Measurements from ENCODE around the gene GTF2IRD2.
"Not testable (repeated sequence)": the region's sequence is repeated elsewhere in the genome, so short reads cannot be mapped to it uniquely, and the experiment has no call there.

GTF2IRD2 gene

GRCh38 chr7:74850833-74851721 is at the start of gene GTF2IRD2:
Gene GTF2IRD2 (minus strand): TSS chr7:74851605. CDS start chr7:74836378, 15,227 bp downstream.
- not testable (repeated sequence) for DNase-seq (ENCODE audit: low read depth)

- DNase-seq (ENCODE audit: low read depth), result peak; percentile 30
Observed at GRCh38 chr7:74890158-74891123, 39.0 kb upstream of the GTF2IRD2 start.

GRCh38 chr7:74889518-74890129 is 38.2 kb upstream of the GTF2IRD2 start:
- DNase-seq (ENCODE audit: low read depth), result not testable (repeated sequence)

- DNase-seq (ENCODE audit: low read depth), result not testable (repeated sequence)
Observed at GRCh38 chr7:74885295-74885694, 33.9 kb upstream of the GTF2IRD2 start.

- not testable (repeated sequence) for DNase-seq (ENCODE audit: low read depth)
Observed at GRCh38 chr7:74882110-74882509, 30.7 kb upstream of the GTF2IRD2 start.

GRCh38 chr7:74874748-74875512 is 23.5 kb upstream of the GTF2IRD2 start:
- DNase-seq (ENCODE audit: low read depth), result not testable (repeated sequence)

- DNase-seq (ENCODE audit: low read depth), result not testable (repeated sequence)
Observed at GRCh38 chr7:74874104-74874747, 22.8 kb upstream of the GTF2IRD2 start.

- not testable (repeated sequence) for DNase-seq (ENCODE audit: low read depth)
Observed at GRCh38 chr7:74872542-74872941, 21.1 kb upstream of the GTF2IRD2 start.

GRCh38 chr7:74865777-74866176 is 14.4 kb upstream of the GTF2IRD2 start:
- DNase-seq (ENCODE audit: low read depth), result not testable (repeated sequence)

GRCh38 chr7:74849853-74850252 is 1.6 kb downstream of the GTF2IRD2 start:
- DNase-seq (ENCODE audit: low read depth), result not testable (repeated sequence)

- DNase-seq (ENCODE audit: low read depth), result not testable (repeated sequence)
Observed at GRCh38 chr7:74830411-74830810, 21.0 kb downstream of the GTF2IRD2 start.

- DNase-seq (ENCODE audit: low read depth), result not testable (repeated sequence)
Observed at GRCh38 chr7:74829959-74830358, 21.4 kb downstream of the GTF2IRD2 start.

- not testable (repeated sequence) for DNase-seq (ENCODE audit: low read depth)
Observed at GRCh38 chr7:74821259-74821658, 30.1 kb downstream of the GTF2IRD2 start.

GRCh38 chr7:74820146-74820805 is 31.1 kb downstream of the GTF2IRD2 start:
- not testable (repeated sequence) for DNase-seq (ENCODE audit: low read depth)

GRCh38 chr7:74815882-74816281 is 35.5 kb downstream of the GTF2IRD2 start:
- DNase-seq (ENCODE audit: low read depth), result not testable (repeated sequence)

- not testable (repeated sequence) for DNase-seq (ENCODE audit: low read depth)
Observed at GRCh38 chr7:74798644-74799043, 52.8 kb downstream of the GTF2IRD2 start.

GRCh38 chr7:74797848-74798622 is 53.4 kb downstream of the GTF2IRD2 start:
- DNase-seq (ENCODE audit: low read depth), result not testable (repeated sequence)

- not testable (repeated sequence) for DNase-seq (ENCODE audit: low read depth)
Observed at GRCh38 chr7:74789200-74789736, 62.1 kb downstream of the GTF2IRD2 start.

Measured in stromal cell of bone marrow (primary cell).